Dermis microvascular lymphatic vessel endothelial cell (primary cell): Measurements from ENCODE around the gene PCDHB12. TPM values are rescaled to one million over a fixed set of nuclear protein-coding genes. Genes with fewer than 3 reads are reported as not detected.

Experiments used
- DNase-seq, 2 donors: peaks; one replicate each; pipeline versions ENCODE4 v3.0.0 to v3.0.0-alpha.2; 2010; ENCODE audit warnings: low read depth in 2 of 2
- total RNA-seq: library from RNA; depleted of rRNA; stranded (reverse); fragments of >200 nt; gene quantifications from 2 replicates; pipeline ENCODE4 v1.2.1, GENCODE V29; 2014

Gene PCDHB12
- total RNA-seq, 1 donor from 2014 or later = 0.26 TPM

DNA sequence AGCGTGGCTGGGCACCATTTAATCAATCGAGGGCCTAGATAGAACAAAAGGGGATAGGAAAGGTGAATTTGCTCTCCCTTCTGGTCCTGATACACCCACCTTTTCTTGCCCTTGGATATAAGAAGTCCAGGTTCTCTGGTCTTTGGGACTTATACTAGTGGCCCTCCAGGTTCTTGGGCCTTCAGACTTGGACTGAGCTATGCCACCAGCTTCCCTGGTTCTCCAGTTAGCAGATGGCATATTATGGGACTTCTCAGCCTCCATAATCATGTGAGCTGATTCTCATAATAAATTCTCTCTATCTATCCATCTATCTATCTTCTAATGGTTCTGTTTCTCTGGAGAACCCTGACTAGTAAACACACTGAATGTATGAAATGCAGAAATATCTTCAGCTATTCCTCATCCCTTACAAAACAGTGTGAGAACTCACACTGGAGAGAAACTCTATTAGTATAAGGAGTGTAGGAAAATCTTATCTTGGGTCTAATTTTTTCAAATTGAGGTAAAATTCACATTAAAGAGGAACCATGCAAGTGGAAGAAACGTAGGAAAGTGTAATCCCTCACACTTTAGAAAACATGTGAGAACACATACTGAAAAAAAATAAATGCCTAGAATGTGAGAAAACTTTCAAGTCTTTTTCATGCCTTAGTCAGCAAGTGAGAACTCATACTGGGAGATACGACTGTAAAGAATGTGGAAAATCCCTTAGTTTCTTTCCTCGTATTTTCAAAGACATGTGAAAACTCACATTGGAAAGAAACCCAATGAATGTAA is 52.1 kb downstream of the PCDHB12 start:
- DNase-seq = peak in 1 of 2 donors; percentile 7

DNA sequence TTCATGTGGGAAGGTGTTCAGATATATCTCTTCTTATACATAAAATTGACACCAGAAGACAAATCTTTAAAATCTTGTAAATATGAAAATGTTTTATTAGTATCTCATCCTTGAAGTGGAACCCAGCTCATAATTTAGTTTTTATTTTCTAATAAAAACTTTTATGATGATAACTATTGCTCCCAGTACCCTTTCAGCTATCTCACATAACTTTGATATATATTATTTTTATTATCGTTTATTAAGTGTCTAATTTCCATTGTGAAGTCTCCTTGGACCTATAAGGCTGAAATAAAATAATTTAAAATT is 52.7 kb downstream of the PCDHB12 start:
- DNase-seq = no peak

Other genes starting within 250 kb of the PCDHB12 start
- gene PCDHAC2, start 242.2 kb upstream of the PCDHB12 start, total RNA-seq = 0.13 TPM in 2 replicates
- not detected in 2 replicates for gene PCDHB1, start 157.3 kb upstream of the PCDHB12 start, total RNA-seq
- 0.39 and 1.3 TPM in 2 replicates for gene PCDHB2, start 114.1 kb upstream of the PCDHB12 start, total RNA-seq
- gene PCDHB3, start 108.2 kb upstream of the PCDHB12 start, total RNA-seq = 0.26 and 1.1 TPM in 2 replicates
- gene PCDHB4, start 86.9 kb upstream of the PCDHB12 start, total RNA-seq = under 0.01 and 0.13 TPM in 2 replicates
- gene PCDHB5, start 73.5 kb upstream of the PCDHB12 start, total RNA-seq = 0.51 and 1.4 TPM in 2 replicates
- gene PCDHB6, start 58.7 kb upstream of the PCDHB12 start, total RNA-seq = under 0.01 and 0.13 TPM in 2 replicates
- gene PCDHB7, start 36.1 kb upstream of the PCDHB12 start, total RNA-seq = 0.26 and 1.4 TPM in 2 replicates
- gene PCDHB8, start 30.9 kb upstream of the PCDHB12 start, total RNA-seq = 0.38 and 0.51 TPM in 2 replicates
- 0.13 and 0.76 TPM in 2 replicates for gene PCDHB16, start 26.3 kb upstream of the PCDHB12 start, total RNA-seq
- gene PCDHB9, start 21.6 kb upstream of the PCDHB12 start, total RNA-seq = 0.13 and 0.25 TPM in 2 replicates
- gene PCDHB10, start 16.4 kb upstream of the PCDHB12 start, total RNA-seq = 0.39 and 1.0 TPM in 2 replicates
- 0.13 and 0.89 TPM in 2 replicates for gene PCDHB11, start 9.1 kb upstream of the PCDHB12 start, total RNA-seq
- gene PCDHB13, start 5.2 kb downstream of the PCDHB12 start, total RNA-seq = 0.51 and 1.9 TPM in 2 replicates
- 0.51 and 1.3 TPM in 2 replicates for gene PCDHB14, start 14.6 kb downstream of the PCDHB12 start, total RNA-seq
- 0.26 and 0.76 TPM in 2 replicates for gene PCDHB15, start 36.7 kb downstream of the PCDHB12 start, total RNA-seq
- under 0.01 and 0.13 TPM in 2 replicates for gene SLC25A2, start 95.3 kb downstream of the PCDHB12 start, total RNA-seq
- 51.2 and 51.5 TPM in 2 replicates for gene TAF7, start 112.1 kb downstream of the PCDHB12 start, total RNA-seq
- gene PCDHGA1, start 121.8 kb downstream of the PCDHB12 start, total RNA-seq = 0.26 and 0.51 TPM in 2 replicates
- gene PCDHGA2, start 130.0 kb downstream of the PCDHB12 start, total RNA-seq = 0.39 and 1.1 TPM in 2 replicates
- gene PCDHGA3, start 135.1 kb downstream of the PCDHB12 start, total RNA-seq = 0.13 and 0.63 TPM in 2 replicates
- 0.39 and 1.1 TPM in 2 replicates for gene PCDHGB1, start 141.4 kb downstream of the PCDHB12 start, total RNA-seq
- gene PCDHGA4, start 146.3 kb downstream of the PCDHB12 start, total RNA-seq = 0.90 and 2.1 TPM in 2 replicates
- 0.64 and 1.9 TPM in 2 replicates for gene PCDHGB2, start 151.3 kb downstream of the PCDHB12 start, total RNA-seq
- 0.26 and 0.63 TPM in 2 replicates for gene PCDHGA5, start 155.4 kb downstream of the PCDHB12 start, total RNA-seq
- 1.9 and 3.8 TPM in 2 replicates for gene PCDHGB3, start 161.5 kb downstream of the PCDHB12 start, total RNA-seq
- gene PCDHGA6, start 165.2 kb downstream of the PCDHB12 start, total RNA-seq = 1.2 and 2.4 TPM in 2 replicates
- 0.64 and 1.5 TPM in 2 replicates for gene PCDHGA7, start 174.0 kb downstream of the PCDHB12 start, total RNA-seq
- 6.4 and 10.6 TPM in 2 replicates for gene PCDHGB4, start 179.0 kb downstream of the PCDHB12 start, total RNA-seq
- 0.64 and 1.1 TPM in 2 replicates for gene PCDHGA8, start 183.9 kb downstream of the PCDHB12 start, total RNA-seq
- gene PCDHGB5, start 189.2 kb downstream of the PCDHB12 start, total RNA-seq = 6.4 and 9.7 TPM in 2 replicates
- 1.4 and 2.4 TPM in 2 replicates for gene PCDHGA9, start 194.1 kb downstream of the PCDHB12 start, total RNA-seq
- 1.5 and 2.7 TPM in 2 replicates for gene PCDHGB6, start 199.3 kb downstream of the PCDHB12 start, total RNA-seq
- gene PCDHGA10, start 204.3 kb downstream of the PCDHB12 start, total RNA-seq = 3.0 and 6.2 TPM in 2 replicates
- 3.7 and 8.2 TPM in 2 replicates for gene PCDHGB7, start 209.0 kb downstream of the PCDHB12 start, total RNA-seq
- gene PCDHGA11, start 212.3 kb downstream of the PCDHB12 start, total RNA-seq = 4.0 and 5.4 TPM in 2 replicates
- gene PCDHGA12, start 221.8 kb downstream of the PCDHB12 start, total RNA-seq = 3.5 and 3.9 TPM in 2 replicates